HepG2 (cell line): Measurements from ENCODE around the gene MAPK13. TPM values are rescaled to one million over a fixed set of nuclear protein-coding genes. Genes with fewer than 3 reads are reported as not detected.
A peak's percentile ranks its signal among the peaks of the same experiment; 100 is the strongest.

Experiments used
- ETV6 ChIP-seq: sonication (generic); formaldehyde crosslinking; conservative IDR thresholded peaks from 2 replicates; pipeline ENCODE4 v1.4.0; 2020; ENCODE audit warnings: missing genetic modification reagents
- KLF15 ChIP-seq: sonication (generic); formaldehyde crosslinking; IDR thresholded peaks from 2 replicates; pipeline ENCODE4 v1.8.1; 2023; ENCODE audit warnings: borderline replicate concordance, mild to moderate bottlenecking, inconsistent platforms, missing genetic modification reagents, mixed read lengths
- SOX6 ChIP-seq, 2 experiments: fragments of 450-650 bp in 1 of 2; sonication (generic) in 1 of 2; formaldehyde crosslinking in 1 of 2; IDR thresholded peaks; 2 replicates each; pipeline versions ENCODE4 v1.4.0 to v1.6.1; 2017 to 2020; ENCODE audit warnings: antibody characterized with exemption in 1 of 2, mild to moderate bottlenecking in 1 of 2, missing genetic modification reagents in 1 of 2
- ZNF20 ChIP-seq: sonication (generic); formaldehyde crosslinking; IDR thresholded peaks from 2 replicates; pipeline ENCODE4 v1.4.0; 2020; ENCODE audit warnings: mild to moderate bottlenecking, moderate library complexity, missing genetic modification reagents
- ZNF282 ChIP-seq: fragments of 450-650 bp; IDR thresholded peaks from 2 replicates; pipeline ENCODE4 v1.6.1; 2018; ENCODE audit not compliant: partially characterized antibody
- ZNF629 ChIP-seq: sonication (generic); formaldehyde crosslinking; conservative IDR thresholded peaks from 2 replicates; pipeline ENCODE4 v1.5.0; 2020; ENCODE audit warnings: missing genetic modification reagents
- polyA plus RNA-seq, 8 experiments: library from polyadenylated mRNA; depleted of rRNA in 3 of 8; stranded (reverse) in 7 of 8; unstranded in 1 of 8; fragments of >200 nt; fragmentation: Illumina TruSeq in 4 of 8; extraction: Trizol in 4 of 8; gene quantifications; 2 replicates each; pipeline versions ENCODE4 v1.2.1 to v1.2.3, GENCODE V29; 2011 to 2016; ENCODE audit warnings: low read depth in 4 of 8, missing spikeins in 1 of 8, mixed read lengths in 1 of 8; ENCODE audit not compliant: insufficient read depth in 1 of 8
- total RNA-seq, 5 experiments: library from RNA; depleted of rRNA; stranded (reverse); fragments of >200 nt; fragmentation: Illumina TruSeq; extraction: Trizol; gene quantifications; 2 replicates each; pipeline ENCODE4 v1.2.3, GENCODE V29; 2016; ENCODE audit warnings: low read depth in 1 of 5
- TF ChIP-seq, protein P1 (sequence below): sonication (generic); formaldehyde crosslinking; IDR thresholded peaks from 2 replicates; pipeline ENCODE4 v1.4.0; 2020; ENCODE audit warnings: missing genetic modification reagents
- TF ChIP-seq, protein P2 (sequence below): IDR thresholded peaks from 2 replicates; pipeline ENCODE4 v1.6.1; 2016; ENCODE audit warnings: low read depth
- TF ChIP-seq, protein P3 (sequence below): sonication (generic); formaldehyde crosslinking; IDR thresholded peaks from 2 replicates; pipeline ENCODE4 v1.4.0; 2020; ENCODE audit warnings: missing genetic modification reagents
- TF ChIP-seq, protein P4 (sequence below): sonication (generic); formaldehyde crosslinking; IDR thresholded peaks from 2 replicates; pipeline ENCODE4 v1.4.0; 2020; ENCODE audit warnings: missing genetic modification reagents
- TF ChIP-seq, protein P5 (sequence below), 2 experiments: sonication (generic) in 1 of 2; formaldehyde crosslinking in 1 of 2; IDR thresholded peaks; 2 replicates each; pipeline versions ENCODE4 v1.6.1 to v1.9.0; 2014 to 2022; ENCODE audit warnings: antibody characterized with exemption in 1 of 2, borderline replicate concordance in 1 of 2, inconsistent platforms in 1 of 2, low read depth in 1 of 2, missing genetic modification reagents in 1 of 2

MAPK13 gene
- total and polyA plus RNA-seq, 2 of the 13 experiments (the other 11 are each of a cell fraction or from before 2014, with no cell fraction given), result 12.7 to 43.4 TPM

DNA sequence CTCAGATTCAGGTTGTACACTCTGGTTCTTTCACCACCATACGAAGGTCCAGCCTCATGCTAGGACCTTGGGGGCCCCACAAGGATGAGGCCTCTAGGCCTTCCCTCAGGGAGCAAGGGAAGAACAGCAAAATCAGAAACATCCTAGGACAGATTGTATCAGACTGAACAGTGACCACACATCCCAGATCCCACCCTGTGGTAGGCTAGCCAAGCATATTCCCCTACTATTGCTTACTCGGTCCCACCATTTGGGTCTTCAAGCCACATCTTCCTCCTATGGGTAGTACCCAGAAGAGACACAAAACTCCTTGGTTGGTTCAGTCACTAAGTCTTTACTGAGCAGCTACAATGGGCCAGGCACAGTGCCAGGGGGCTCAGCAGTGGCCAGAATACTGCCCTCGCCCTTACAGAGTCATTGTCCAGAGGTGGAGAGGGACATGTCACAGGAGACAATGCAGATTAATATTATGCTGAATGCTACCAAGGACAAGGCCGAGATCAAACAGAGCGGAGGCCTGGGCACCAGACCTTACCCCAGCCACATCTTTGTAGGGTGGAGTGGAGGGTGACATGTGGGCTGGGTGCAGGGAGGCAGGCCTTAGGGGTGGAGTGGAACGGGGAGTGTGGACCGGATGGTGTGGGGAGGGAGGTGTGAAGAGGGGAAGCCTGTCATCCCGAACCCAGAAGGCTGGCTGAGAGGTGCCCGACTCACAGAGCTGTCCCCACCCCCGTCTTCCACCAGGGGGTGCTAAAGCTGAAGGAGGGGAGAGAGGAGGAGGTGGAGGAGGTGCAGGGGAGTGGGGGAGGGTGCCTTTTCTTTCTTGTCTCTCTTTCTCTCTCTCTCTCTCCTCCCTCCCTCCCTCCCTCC lies 6.8 kb upstream of the MAPK13 start (continued):
- TF ChIP-seq, protein P1, sequence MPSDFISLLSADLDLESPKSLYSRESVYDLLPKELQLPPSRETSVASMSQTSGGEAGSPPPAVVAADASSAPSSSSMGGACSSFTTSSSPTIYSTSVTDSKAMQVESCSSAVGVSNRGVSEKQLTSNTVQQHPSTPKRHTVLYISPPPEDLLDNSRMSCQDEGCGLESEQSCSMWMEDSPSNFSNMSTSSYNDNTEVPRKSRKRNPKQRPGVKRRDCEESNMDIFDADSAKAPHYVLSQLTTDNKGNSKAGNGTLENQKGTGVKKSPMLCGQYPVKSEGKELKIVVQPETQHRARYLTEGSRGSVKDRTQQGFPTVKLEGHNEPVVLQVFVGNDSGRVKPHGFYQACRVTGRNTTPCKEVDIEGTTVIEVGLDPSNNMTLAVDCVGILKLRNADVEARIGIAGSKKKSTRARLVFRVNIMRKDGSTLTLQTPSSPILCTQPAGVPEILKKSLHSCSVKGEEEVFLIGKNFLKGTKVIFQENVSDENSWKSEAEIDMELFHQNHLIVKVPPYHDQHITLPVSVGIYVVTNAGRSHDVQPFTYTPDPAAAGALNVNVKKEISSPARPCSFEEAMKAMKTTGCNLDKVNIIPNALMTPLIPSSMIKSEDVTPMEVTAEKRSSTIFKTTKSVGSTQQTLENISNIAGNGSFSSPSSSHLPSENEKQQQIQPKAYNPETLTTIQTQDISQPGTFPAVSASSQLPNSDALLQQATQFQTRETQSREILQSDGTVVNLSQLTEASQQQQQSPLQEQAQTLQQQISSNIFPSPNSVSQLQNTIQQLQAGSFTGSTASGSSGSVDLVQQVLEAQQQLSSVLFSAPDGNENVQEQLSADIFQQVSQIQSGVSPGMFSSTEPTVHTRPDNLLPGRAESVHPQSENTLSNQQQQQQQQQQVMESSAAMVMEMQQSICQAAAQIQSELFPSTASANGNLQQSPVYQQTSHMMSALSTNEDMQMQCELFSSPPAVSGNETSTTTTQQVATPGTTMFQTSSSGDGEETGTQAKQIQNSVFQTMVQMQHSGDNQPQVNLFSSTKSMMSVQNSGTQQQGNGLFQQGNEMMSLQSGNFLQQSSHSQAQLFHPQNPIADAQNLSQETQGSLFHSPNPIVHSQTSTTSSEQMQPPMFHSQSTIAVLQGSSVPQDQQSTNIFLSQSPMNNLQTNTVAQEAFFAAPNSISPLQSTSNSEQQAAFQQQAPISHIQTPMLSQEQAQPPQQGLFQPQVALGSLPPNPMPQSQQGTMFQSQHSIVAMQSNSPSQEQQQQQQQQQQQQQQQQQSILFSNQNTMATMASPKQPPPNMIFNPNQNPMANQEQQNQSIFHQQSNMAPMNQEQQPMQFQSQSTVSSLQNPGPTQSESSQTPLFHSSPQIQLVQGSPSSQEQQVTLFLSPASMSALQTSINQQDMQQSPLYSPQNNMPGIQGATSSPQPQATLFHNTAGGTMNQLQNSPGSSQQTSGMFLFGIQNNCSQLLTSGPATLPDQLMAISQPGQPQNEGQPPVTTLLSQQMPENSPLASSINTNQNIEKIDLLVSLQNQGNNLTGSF, result no peak
- TF ChIP-seq SOX6 (IDR thresholded peaks at IDR 0.05) (no peak), SOX6 (CRISPR knock-in tag; IDR thresholded peaks at IDR 0.05) (no peak), ETV6 (CRISPR knock-in tag) (no peak), KLF15 (CRISPR knock-in tag) (no peak), ZNF282 (no peak), ZNF20 (CRISPR knock-in tag) (no peak), ZNF629 (CRISPR knock-in tag) (no peak)
- TF ChIP-seq, protein P2, sequence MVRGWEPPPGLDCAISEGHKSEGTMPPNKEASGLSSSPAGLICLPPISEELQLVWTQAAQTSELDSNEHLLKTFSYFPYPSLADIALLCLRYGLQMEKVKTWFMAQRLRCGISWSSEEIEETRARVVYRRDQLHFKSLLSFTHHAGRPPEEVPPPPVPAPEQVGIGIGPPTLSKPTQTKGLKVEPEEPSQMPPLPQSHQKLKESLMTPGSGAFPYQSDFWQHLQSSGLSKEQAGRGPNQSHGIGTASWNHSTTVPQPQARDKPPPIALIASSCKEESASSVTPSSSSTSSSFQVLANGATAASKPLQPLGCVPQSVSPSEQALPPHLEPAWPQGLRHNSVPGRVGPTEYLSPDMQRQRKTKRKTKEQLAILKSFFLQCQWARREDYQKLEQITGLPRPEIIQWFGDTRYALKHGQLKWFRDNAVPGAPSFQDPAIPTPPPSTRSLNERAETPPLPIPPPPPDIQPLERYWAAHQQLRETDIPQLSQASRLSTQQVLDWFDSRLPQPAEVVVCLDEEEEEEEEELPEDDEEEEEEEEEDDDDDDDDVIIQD (CRISPR knock-in tag), result 0 out of 2 replicates have a peak, but pooled peaks have one; percentile 1
- TF ChIP-seq, protein P3, sequence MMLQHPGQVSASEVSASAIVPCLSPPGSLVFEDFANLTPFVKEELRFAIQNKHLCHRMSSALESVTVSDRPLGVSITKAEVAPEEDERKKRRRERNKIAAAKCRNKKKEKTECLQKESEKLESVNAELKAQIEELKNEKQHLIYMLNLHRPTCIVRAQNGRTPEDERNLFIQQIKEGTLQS, result no peak
- TF ChIP-seq, protein P4, sequence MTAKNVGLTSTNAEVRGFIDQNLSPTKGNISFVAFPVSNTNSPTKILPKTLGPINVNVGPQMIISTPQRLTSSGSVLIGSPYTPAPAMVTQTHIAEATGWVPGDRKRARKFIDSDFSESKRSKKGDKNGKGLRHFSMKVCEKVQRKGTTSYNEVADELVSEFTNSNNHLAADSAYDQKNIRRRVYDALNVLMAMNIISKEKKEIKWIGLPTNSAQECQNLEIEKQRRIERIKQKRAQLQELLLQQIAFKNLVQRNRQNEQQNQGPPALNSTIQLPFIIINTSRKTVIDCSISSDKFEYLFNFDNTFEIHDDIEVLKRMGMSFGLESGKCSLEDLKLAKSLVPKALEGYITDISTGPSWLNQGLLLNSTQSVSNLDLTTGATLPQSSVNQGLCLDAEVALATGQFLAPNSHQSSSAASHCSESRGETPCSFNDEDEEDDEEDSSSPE (CRISPR knock-in tag), result no peak
- TF ChIP-seq, protein P5, sequence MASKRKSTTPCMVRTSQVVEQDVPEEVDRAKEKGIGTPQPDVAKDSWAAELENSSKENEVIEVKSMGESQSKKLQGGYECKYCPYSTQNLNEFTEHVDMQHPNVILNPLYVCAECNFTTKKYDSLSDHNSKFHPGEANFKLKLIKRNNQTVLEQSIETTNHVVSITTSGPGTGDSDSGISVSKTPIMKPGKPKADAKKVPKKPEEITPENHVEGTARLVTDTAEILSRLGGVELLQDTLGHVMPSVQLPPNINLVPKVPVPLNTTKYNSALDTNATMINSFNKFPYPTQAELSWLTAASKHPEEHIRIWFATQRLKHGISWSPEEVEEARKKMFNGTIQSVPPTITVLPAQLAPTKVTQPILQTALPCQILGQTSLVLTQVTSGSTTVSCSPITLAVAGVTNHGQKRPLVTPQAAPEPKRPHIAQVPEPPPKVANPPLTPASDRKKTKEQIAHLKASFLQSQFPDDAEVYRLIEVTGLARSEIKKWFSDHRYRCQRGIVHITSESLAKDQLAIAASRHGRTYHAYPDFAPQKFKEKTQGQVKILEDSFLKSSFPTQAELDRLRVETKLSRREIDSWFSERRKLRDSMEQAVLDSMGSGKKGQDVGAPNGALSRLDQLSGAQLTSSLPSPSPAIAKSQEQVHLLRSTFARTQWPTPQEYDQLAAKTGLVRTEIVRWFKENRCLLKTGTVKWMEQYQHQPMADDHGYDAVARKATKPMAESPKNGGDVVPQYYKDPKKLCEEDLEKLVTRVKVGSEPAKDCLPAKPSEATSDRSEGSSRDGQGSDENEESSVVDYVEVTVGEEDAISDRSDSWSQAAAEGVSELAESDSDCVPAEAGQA (IDR thresholded peaks at IDR 0.05; ENCODE audit: low read depth), result no peak
- TF ChIP-seq, protein P5 (CRISPR knock-in tag; IDR thresholded peaks at IDR 0.05; ENCODE audit: borderline replicate concordance), result no peak
